GM21360 (cell line): ENCODE measurements around the gene PKDREJ.
"Not testable (repeated sequence)": the region's sequence is repeated elsewhere in the genome, so short reads cannot be mapped to it uniquely, and the experiment has no call there.

Experiments used
- ATAC-seq: cut with Tn5 transposase; IDR thresholded peaks from one replicate; pipeline ENCODE4 v1.9.1; 2021; ENCODE audit warnings: mild to moderate bottlenecking, moderate library complexity; ENCODE audit not compliant: unreplicated experiment

PKDREJ gene

DNA sequence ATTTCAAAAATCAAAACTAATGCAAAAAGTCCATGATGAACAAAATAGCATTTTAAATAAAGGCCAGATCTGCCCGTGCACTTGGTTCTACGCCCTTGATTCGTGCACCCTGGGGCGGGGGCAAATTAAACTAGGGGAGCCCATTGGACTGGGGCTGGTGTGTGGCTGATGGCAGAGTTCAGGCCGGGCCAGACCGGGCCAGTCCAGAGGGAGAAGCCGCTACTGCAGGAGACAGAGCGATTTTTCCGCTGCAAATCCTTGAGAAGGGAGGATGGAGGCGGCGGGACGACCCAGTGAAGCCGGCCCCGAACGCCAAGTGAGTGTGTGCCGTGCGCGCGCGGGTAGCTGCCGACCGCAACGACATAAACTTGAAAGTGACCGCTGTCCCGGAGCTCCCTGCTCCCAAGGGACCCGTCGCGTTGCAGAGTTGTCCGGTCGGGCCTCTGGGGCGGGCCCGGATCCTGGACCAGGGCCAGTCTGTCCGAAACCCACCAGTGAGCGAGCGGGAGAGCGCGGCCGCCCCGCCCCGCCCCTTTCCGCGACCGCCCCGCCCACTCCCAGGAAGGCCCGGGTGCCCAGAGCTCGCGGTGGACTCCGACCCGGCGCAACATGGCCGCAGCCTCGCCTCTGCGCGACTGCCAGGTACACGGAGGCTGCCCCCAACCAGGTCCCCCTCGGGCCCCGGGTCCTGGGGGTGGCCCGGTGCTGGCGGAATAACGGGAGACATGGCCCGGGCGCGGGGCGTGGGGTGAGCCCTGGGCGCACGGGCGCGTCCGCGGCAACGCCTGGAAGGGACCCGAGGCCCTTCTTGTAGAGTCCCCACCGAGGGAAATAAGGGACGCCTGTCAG is 4.5 kb upstream of the PKDREJ start, which contains the start of gene TTC38:
Gene TTC38 (plus strand): TSS at position 578 of the 849 bp plus-strand sequence. CDS start 32 bp downstream, at position 610.
- ATAC-seq = no peak

DNA sequence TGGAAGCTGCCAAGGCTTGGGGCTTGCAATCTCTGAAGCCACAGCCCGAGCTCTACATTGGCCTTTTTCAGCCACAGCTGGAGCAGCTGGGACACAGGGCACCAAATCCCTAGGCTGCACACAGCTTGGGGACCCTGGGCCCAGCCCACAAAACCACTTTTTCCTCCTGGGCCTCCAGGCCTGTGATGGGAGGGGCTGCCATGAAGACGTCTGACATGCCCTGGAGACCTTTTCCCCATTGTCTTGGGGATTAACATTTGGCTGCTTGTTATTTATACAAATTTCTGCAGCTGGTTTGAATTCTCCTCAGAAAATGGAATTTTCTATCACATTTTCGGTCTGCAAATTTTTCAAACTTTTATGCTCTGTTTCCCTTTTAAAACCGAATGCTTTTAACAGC is 2.5 kb upstream of the PKDREJ start:
- not testable (repeated sequence) for ATAC-seq

DNA sequence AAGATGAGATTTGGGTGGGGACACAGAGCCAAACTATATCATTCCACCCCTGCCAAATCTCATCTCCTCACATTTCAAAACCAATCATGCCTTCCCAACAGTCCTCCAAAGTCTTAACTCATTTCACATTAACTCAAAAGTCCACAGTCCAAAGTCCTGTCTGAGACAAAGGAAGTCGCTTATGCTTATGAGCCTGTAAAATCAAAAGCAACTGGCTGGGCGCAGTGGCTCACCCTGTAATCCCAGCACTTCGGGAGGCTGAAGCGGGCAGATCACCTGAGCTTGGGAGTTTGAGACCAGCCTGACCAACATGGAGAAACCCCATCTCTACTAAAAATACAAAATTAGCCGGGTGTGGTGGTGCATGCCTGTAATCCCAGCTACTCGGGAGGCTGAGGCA is 1.4 kb upstream of the PKDREJ start:
- ATAC-seq = not testable (repeated sequence)

DNA sequence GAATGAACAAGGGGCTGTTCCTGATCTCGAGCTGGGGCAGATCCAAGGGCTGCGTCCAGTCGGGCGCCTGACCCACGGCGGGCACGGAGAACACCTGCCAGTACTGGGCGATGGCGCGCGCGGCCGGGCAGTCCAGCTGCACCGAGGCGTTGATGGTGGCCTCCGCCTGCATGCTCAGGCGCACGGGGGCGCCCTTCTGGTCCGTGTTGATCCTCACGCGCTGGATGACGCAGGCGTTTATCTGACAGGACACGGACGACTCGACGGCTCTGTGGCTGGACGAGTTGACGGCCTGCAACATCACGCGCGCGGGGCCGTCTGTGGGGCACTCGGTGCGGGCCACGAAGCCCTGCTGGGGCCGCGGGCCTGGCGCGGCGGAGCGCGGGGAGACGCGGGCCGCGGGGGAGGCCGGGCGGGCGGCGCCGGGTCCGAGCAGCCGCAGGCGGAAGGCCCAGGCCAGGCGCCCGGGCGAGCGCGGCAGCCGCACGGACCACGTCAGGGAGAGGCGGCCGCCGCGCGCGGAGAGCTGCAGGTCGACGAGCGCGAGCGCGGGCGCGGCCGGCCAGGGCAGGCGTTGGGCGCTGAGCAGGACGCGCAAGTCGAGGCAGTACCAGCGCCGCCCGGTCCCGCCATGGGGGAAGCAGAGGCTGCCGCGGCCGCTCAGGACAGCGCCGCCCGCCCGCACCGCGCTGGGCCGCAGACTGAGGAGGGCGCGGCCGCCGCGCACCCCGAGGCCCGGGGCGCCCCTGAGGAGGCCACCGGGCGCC is 511 bp downstream of the PKDREJ start:
- ATAC-seq = no peak

DNA sequence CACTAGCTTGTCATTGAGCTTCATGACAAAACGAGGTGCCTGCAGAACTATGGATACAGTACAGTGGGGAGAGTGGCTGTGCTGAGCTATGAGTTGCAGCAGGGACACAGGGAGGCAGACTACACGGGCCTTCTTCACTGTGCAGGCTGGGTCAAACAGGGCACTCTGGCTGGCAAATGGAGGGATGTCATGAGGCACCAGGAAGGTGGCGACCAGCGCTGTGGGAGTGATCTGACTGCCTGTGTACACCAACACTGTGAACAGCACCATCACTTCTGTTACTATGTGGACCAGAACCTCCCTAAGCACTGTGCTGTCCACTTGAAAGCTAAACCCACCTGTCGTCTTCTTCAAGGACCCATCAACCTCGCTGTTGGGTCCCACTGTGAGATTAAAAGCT is 3.1 kb downstream of the PKDREJ start:
- no peak for ATAC-seq

DNA sequence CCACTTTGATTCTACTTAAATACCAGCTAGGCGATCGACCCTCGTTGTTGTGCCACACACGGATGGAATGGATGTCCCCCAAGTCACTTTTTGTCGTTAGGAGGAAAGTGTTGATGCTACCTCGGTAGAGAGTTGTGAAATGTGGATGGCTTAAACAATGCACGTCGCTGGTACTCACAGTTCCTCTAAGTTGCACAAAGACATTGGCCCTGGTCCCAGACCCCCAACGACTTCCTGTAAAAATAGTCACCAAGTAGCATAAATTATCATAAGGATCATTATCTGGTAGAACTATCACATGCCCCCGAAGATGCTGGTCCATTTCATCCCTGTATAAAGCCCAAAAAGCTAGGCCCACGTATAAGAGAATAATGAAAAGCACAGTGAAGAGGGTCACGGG is 3.8 kb downstream of the PKDREJ start:
- ATAC-seq = no peak

DNA sequence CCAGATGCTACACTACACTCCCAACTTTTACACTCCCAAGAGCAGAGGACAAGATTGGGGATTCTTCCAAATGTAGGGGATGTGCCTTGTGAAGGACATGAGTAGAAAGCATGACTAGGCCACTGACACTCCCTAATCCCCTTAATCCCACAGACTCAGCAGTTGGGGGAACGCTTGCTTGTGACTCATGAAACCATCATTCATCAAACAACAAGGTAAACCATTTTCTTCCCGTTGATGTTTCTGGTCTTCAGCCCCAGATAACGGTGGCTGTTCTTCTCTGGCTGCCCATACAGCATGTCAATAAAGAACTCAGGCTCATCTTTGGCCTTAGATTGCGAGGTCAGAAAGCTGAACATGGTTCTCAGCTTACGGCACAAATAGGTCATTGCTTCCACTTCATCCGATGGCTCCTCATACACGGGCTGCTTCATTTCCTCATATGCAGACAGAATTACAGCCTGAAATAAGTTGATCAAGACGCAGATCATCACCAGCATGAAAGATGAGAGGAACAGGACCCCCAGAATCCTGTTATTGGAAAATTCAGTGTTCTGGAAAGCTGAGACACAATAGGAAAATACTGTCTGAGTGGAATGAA is 6.7 kb downstream of the PKDREJ start:
- no peak for ATAC-seq

DNA sequence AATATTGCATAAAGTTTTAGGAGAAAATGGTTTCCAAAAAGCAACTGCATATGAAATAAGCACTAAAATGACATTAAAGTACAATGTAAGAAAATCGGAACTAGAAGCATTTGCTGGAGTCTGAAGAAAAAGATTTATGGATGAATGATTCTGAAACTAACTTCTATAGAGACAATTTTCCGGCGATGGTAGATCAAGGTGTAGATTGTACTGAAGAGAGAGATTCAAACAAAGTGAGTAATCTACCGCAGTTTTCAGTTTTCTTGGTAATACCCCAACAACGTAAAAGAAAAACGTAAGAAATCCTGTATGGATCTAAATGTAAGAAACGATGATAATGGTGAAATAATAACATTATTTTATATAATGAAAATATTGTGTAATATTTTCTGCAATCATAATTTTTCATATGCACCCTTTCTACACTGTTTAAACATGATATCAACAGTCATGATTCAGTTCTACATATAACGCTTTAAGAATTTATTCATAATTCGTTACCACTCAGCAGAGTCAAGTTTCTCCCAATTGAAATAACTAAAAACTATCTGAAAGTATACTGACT is 11.2 kb downstream of the PKDREJ start:
- ATAC-seq = no peak

DNA sequence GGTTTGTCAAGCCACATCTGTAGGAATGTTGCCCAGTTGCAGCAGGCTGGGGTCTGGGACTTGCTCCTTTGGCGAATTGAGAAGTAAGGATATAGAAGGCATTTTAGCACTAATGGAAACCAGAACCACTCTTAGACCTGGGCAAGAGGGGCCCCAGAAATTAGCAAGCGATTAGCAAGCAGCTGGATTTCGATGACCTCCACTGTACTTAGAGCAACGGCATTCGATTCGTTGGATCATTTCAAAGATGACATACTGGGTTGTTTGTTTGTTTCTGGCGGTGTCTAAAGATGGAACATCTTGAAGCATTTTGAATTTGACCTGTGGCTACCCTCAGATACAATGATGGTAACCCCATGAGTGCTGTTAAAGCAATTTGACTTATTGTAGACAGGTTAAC is 11.9 kb downstream of the PKDREJ start:
- ATAC-seq = no peak

DNA sequence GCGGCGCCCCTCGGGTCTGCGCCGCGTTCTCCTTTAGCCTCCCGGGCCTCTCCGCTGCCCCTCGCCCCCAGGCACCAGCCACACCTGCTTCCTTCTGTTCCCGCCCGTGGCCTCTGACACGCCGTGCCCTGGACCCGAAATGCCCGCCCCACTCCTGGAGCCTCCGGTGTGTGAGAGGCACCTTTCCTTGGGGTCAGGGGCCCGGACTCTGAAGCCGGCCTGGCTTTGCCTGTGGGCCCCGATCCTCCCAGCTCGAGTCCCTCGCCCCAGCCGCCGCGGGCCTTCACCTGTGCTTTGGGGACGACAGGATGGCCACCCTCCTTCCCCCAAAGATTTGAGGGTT is 12.4 kb downstream of the PKDREJ start:
- no peak for ATAC-seq

DNA sequence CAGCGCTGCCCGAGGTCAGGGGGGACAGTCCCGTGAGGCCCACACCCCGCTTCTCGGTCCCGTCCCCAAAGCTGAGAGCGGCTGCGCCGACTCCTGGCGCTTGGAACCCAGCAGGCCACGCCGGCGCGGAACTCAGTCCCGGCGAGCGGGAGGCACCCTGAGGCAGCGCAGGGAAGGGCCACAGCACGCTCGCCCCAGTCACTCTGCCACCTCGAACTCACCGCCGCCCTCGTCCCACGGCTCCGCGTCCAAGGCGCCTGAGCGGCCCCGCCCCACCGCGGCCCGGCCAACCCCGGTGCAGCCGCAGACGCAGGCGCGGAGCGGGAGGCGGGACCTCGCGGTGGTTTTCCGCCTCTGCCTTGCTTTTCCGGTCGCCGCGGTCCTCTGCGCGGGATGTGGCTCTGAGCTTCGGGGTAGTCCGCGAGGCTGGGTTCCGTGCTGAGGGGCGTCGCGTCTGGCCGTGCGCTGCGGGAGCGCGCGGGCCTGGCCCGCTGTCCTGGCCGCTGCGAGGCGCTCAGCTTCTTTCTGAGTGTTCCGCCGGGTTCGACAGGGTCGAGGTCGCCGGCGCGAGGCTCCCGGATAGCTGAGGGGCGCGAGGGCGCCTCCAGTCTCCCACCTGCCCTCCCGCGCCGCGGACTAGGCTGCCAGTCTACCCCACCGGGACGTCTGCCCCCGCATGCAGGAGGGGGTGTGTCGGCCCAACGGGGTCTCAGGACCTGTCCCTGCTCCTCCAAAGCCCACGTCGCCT is 12.9 kb downstream of the PKDREJ start, which contains the start of gene CDPF1:
Gene CDPF1 (minus strand): TSS at position 259 of the 748 bp plus-strand sequence. CDS start 2,009 bp downstream, outside the sequence.
- ATAC-seq = peak; percentile 76

DNA sequence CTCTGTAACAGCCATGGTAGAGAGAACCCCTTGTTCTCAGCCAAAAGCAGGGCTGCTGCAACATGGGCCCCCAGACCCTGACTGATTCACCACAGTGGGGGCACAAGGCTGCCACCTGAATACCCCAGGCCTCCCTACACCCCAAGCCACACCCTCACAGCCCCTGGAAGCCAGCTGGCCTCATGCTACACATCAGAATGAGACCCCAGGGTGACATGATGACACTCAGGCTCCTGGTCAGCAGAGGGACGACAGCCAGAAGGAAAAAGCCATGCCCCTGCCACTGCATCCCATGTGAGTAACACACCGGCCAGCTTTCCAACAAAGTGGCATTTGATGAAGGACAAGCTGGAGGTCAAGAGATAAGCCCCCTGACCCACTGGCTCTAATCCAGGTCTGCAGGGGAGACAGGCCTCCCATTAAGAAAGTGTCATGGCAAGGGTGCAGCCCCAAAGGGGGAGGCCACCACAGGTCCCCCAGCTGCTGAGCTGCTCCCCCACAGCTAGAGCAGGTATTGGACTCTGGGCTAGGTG is 15.6 kb downstream of the PKDREJ start:
- ATAC-seq = no peak

DNA sequence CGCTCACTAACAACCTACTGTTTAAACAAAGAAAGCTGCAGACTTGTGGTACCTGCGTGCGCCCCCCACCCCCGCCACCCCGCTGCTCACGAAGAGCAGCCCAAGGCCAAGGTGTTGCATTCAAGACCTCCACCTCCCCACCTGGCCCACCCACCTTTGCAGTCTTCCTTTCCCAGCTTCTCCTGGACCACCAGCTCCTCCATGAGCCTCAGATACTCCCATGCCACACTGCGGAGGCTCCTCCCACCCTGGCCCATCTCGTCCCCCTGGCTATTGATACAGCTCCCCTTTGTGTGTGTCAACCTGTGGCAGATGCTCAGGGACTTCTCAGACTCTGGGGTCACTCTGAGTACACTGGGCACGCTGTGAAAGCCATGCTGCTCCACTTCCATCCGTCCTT is 17.0 kb downstream of the PKDREJ start:
- ATAC-seq = no peak

DNA sequence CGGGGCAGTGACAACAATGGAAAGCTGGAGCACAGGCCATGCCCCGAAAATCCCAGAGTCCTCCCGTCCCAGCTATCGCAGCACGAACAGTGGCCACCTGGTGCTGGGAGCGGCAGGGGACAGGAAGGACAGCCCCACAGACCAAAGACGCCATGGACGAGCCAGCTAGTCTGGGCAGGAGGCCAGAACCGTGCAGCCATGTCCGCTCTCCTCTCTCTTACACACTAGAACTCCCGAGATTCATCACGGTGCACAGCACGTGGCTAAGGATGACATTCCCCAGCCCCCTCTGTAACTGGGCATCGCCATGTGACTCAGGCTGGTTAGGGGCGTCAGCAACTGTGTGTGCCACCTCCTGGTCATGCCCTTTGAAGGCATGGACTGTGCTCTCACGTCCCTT is 17.6 kb downstream of the PKDREJ start:
- ATAC-seq = no peak

DNA sequence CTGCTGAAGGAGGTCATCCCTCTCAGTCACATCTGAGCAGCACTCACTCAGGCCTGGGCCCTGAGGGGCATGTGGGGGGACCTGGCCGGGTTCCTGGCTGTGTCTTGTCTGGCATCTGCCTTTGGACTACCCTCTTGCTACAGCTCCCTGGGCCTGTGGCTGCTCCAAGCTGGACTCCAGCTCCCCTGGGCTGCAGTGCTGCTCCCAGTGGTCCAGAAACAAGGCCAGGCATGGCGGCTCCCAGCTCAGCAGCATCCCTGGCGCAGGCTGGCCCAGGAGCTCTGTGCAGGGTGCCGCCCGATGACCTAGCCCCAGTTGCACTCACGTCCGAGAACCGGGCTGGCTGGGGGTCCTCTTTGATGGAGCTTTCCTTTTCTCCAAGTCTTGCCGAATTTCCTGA is 18.4 kb downstream of the PKDREJ start:
- ATAC-seq = no peak

DNA sequence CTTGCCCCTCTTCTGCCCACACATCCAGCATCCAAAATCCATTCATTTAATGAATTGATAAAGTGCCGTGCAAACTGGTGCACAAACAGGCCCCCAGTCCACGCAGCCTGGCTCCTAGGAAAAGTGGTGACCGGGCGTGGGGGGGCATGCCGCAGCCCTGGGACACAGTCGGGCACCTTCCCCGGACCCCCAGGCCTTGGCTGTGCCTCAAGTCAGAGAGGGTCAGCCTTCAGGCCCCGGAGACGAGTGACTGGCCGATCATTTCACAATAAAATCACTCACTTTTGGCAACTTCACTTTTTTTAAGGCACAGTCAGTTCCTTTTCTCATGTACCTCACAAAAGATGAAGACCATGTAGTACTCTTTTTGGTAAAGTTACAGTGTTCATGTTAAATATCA is 21.1 kb downstream of the PKDREJ start:
- no peak for ATAC-seq

DNA sequence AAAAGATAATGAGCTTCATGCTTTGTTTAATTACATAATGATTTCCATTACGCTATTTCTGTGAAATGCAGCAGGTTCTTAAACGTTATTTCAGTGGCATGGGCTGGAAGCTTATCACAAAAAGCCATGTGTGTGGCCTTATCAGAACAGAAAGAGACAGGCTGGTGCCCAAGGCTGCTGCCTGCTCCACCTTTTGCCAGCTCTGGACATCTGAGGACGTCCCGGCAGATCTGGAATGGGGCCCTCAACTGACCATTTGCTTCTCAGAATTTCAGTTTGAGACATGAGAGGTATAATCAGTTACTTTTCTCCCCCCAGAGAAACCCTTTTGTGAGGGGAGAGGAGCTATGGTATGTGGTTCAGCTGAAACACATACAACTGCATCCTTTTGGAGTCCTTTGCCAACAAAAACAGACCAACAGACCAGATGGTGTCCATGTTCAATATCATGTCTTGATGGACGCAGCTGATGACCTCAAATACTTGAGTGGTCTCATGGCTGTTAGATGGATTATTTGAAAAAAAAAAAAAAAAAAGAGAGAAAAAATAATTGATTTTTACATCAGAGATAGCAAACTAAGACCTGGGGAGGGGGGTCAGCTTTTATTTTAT is 21.6 kb downstream of the PKDREJ start:
- no peak for ATAC-seq

DNA sequence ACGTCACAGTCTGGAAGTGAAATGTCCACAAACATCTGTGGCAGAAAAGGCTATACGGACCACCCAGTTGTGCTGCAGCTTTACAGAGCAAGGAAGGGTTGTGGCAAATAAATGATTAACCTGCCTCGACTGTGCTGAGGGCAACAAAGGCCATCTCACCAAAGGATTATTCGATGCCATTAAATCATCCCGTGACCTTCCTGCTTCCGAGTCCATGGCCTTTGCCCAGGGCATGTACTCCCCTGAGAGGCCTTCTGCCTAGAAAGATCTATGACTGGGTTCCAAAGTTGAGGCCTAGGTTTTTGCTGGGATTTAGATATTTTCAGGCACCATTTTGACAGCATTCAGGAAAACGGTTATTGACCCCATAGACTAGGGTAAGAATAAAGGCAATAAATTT is 22.2 kb downstream of the PKDREJ start:
- ATAC-seq = no peak

DNA sequence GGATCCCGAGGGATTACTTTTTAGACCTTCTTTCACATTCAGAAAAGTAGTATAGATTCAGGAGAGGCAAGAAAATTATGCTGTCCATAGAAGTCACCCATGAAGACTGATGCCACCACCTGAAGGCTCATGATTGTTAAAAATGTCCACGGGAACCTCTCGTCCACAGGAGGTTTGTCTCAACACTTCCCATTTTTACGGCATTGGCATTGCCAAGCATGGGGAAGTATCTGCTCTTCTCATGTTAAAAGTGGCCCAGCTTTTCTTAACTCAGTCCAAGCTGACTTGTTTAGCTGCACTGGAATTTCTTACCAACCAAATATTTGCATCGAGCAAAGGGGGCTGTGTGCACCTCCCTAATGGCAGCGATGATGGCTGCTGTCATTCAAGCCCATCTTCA is 22.6 kb downstream of the PKDREJ start:
- no peak for ATAC-seq

DNA sequence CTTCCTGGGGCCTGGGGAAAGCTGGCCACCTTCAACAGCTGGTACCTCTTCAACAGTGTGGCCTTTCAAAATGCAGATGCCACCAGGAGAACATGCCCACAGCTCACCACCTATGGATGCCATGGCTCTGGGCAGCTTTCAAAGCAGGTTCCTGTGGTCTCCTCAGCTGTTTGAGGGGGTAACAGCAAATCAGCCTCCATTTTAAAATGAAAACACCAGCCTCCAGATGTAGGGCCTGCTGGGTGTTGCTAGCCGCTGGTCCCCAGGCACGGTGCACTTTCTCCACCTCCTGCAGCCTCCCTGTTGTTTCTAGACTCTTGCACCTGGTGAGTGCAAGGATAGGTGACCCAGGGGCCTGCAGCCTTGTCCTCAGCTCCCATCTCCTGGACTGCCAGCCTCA is 23.1 kb downstream of the PKDREJ start:
- no peak for ATAC-seq
